HG02610 (cell line): Measurements from ENCODE around the gene ATP2B3.
A peak's percentile ranks its signal among the peaks of the same experiment; 100 is the strongest.

Experiments used
- ATAC-seq: cut with Tn5 transposase; IDR thresholded peaks from one replicate; pipeline ENCODE4 v1.9.1; 2021; ENCODE audit warnings: mild to moderate bottlenecking, moderate library complexity; ENCODE audit not compliant: unreplicated experiment

ATP2B3 gene

DNA sequence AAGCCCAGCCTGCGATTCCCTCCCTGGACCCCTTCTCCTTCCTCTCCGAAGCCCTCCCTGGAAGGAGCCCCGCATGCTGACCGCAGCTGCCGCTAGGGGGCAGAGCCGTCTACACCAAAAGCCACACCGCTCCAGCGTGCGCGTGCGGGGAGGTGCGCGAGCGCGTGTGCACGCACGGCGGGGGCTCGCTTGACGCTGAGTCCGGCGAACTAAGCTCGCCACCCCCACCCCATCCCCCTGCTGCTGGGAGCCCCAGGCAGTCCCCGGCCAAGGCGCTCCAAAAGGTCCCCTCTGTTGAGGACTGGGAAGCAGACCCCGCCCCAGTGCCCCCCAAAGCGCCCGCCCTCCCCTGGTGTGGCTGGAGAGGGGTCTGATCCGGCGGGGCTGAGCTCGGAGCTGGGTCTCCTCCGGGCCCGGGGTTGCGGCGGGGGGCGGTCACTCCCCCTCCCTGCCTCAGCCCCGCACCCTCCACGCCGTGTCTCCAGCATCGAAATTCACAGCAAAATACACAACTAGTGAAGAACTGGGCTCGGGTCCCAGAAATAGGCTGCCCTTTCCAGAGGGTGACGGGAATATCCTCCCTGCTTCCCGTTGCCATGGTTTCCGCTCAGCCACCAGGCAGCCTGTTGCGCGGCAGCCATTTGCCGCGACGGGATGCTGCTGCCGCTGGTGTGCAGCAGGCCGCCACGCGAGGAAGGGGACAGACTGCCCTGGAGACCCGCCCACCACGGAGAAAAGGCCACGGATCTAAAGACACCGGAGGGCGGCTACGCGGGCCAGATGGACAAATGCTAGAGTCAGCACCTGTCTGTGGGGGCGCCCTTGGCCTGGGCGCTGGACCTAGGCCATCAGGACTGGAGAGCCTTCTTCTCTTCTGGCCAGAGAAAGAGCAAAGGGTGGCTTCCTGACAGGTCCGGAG lies 92.7 kb downstream of the ATP2B3 start:
- ATAC-seq: peak; percentile 66

DNA sequence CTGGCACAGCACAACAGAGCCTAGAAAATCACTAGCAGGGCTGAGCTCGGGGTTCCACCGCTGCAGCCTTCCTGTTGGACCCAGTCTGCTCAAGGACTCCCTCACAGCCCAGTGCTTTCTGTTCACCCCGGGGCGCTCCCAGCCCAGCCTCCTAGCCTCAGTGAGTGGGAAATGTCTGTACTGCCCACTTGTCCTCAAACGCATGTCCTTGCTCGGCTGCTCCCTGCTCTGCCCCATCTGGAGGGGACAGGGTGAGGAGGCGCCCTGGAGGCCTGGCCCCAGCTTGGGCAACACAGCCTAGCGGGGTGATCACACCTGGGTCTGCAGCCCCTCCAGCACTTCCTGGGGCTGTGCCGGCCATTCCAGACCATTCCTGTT lies 93.4 kb downstream of the ATP2B3 start:
- no peak for ATAC-seq

DNA sequence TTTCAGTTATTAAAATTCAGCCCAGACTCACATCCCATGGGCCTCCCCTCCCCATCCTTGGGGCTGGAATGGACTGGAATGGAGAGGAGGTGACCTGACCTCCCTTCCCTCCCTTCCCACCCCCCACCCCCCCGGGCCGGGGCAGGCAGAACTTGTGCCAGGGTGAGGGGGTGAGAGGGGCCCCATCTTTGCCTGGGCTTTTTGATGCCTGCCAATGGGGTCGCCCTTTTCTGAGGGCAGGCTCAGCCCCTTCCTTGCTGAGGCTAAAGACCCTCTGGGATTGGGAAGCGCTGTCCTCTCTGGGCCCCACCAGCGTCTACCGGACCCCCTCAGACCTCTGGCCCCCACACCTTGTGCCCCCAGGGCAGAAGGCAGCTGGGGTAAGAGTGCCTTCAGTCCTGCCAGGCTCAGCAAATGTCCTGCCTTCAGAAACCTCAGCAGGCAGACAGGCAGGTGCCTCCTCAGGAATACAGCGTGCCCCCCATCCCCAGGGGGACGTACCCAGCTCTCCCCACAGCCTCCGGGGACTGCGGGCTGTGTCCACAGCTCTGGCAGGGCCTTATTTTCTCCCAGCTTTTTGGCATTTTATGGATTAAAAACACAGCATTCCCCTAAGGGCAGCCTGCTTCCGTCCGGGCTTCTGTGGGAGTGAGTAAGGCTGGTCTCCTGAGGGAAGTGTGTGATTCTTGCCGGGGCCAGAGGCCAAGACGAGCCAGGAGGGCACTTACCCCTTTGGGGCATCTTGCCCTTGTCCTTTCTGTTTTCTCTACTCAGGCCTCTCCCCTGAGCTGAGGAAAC lies 94.1 kb downstream of the ATP2B3 start:
- ATAC-seq: no peak

DNA sequence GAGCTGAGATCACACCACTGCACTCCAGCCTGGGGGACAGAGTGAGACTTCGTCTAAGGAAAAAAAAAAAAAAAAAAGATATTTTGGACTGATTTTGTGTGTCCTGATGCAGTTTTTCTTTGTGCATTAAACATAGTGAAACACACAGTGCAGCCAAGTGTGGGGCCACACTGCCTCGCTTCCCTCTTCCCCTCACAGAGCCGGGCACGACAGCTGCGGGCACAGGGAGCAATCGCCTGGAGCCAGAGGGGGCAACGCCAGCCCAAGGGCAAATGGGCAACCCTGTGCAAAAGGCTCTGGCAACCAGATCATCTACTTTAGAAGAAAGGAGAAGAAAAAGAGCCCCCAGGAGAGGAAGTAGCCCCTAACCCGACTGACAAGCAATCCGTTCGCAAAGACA lies 95.0 kb downstream of the ATP2B3 start:
- ATAC-seq: no peak

DNA sequence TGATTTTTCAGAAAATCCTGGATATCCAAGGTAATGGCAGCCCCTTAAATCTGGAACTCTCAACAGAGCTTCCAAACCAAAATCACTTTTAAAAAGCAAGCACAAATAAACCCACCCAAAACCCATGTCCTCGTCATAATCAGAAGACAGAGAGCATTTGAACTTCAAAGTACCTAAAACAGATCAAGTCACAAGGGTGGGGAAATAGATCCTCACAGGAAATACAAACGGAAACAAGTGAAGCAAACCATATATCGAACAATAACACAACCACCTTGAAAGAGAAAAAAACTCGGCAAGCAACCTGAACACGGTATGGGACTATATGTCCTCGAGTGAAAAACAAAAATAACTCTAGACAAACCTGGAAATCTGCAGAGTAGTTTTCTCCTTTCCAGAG lies 97.4 kb downstream of the ATP2B3 start:
- ATAC-seq: no peak

DNA sequence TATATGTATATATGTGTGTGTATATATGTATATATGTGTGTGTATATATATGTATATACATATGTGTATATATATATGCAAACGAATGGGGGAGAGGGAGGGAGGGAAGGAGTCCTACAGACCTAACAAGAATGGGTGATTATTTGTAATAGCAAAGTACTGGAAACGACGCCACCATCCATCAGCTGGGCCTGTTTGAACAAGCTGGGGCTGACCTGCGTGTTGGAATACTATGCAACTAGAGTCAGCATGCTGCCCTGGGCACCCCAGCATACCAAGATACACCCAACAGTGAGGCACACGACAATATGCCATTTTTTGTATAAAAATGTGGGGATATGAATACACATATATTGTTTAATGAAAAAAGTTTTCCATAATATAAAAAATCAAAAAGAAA lies 103.1 kb downstream of the ATP2B3 start:
- no peak for ATAC-seq

DNA sequence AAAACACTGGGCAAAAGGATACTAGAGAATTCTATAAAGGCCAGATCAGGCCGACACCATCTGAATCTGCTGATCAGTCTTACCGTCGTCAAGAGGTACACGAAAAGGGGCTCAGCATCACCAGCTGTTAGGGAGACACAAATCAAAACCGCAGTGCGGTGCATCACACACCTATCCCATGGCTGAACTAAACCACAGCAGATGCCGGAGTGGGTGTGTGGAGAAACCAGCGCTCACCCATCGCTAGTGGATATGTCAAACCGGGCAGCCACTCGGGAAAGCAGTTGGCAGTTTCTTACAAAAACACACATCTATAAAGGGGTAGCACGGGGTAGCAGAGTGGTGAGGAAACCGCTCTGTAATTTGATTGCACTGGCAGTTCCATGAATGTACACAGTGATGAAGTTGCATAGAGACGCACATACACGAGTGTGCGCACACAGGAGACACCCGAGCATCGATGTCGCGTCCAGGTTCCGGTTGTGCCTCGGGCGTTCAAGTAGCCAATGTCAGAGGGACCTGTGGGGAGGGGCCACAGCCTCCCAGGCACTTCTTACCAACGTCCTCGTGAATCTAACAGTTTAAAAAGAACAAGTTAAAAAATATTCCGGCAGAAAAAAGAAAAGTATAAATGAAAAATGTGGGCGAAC lies 104.6 kb downstream of the ATP2B3 start:
- ATAC-seq: no peak

DNA sequence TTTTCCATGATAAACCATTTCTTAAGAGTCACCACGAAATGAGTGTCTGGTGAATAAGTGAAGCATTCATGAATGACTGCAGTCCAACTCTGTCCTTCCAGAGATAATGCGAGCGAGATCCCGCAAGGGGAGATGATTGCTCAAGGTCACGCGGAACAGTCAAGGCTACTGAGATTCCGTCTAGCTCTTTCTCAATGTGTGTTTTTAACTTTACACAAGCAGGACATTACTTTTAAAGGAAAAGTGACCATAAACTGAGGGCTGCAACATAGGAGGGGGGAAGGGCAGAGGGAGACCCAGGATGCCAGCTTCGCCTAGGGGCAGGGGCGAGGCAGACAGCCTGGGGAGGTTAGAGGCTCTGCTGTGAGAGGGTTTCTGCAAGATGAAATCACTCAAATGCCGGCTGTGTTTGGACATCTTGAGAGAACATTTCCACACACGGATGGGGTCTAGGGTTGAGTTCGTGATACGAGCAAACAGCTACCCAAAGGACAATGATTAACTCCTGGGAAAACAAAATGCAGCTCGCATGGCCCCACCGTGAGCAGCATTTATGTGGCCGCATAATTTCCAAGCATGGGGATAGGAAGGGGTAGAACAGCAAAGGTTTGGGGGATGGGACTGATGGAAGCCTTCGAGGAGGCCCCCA lies 105.3 kb downstream of the ATP2B3 start:
- no peak for ATAC-seq

DNA sequence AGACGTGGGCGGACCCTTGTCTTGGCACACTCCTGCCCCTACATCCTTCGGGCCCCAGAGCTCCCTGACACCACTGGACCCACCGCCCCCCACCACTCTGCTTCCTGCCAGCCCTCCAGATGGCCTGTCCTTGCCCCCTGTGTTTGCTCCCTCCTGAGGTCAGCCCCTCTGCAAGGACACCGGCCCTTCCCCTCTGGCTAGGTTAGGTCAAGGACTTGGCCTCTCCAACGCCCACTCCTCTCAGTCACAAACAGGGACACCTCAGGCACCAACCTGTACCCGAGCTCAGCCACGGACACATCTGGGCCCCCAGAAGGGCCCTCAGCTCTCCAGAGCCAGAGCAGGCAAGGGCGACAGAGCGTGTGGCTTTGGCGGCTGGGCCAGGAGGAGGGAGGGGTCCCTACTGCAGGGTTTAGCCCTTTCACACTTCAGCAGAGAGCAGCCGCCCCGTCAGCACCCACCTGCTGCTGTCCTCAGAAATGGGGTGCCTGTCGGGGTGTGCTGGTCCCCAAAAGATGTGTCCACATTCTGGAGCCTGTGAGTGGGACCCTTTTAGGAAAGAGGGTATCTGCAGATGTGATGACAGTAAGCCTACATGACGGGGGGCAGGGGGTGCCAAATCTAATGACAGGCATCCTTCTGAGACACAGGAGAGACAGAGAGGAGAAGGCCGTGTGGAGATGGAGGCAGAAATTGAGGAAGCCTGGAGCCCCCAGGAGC lies 106.0 kb downstream of the ATP2B3 start:
- ATAC-seq: no peak

DNA sequence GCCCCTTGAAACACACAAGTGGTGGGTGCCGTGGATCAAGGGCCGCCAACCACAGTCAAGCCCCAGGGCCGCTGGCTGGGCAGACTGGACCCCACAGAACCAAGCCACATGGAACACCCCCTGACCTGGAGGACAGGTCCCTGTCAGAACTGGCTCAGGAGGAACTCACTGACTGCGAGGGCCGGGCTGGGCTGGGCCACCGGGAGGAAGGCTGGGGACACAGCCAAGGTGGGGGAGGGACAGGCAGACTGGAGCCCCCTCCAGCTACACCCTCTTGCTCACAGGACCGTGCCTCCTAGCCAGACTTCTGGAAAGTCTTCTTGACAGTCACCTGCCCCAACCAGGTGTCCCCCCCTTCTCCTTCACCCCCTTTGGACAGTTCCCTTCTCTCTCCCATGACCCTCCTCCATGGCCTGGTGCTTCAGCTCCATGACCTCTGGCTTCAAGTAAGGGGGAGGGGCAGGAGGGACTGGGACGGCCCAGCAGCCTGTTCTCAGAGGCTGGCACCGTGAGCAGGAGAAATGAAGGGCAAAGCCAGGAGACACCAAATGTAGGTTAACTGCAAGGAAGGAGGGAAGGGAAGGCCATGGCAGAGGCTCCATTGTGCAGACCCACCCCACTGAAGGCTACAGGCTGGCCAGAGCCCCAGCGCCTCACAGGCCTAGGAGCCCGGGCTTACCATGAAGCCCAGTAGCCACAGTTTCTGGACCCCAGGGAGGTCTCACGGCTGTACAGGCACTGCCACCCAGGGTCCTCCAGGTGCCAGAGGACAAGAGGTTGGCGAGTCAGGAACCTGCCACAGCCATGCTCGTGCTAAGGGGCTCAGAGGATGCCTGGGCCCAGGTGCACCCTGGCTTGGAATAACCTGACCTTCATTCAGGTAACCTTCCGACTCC lies 107.0 kb downstream of the ATP2B3 start:
- no peak for ATAC-seq

DNA sequence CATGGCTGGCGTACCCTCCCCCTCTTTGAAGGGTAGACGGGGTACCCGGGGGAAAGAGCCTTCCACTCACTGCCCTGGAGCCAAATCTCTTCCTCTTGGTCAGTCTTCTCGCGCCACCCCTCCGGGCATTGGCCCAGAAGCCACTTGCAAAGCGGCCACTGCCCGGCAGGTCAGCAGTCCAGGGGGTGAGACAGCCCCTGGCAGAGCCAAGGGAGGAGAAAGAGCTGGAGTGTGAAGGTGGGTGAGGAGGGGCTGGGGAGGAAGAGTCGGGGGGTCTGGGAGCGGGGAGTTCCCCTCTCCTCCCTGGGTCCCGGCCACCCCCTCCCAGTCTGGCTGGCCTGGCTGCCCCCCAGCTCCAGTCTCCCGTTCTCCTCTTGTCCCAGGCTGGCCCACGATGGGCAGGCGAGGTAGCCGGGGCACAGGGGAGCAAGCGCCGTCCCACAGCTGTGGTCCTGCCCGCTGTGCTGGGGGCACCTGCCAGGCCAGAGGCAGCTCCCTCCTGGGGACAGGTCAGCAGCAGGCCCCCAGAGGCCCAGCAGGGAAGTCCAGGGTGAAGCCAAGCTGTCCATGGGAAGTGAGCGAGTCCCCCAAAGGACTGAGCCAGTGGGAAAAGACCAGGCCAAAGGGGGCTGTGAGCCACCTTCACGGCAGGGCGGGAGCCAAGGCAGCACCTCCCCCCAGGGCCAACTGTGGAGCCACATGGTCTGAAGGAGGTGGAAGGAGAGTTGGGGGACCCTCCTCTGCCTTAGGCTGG lies 108.0 kb downstream of the ATP2B3 start:
- no peak for ATAC-seq

DNA sequence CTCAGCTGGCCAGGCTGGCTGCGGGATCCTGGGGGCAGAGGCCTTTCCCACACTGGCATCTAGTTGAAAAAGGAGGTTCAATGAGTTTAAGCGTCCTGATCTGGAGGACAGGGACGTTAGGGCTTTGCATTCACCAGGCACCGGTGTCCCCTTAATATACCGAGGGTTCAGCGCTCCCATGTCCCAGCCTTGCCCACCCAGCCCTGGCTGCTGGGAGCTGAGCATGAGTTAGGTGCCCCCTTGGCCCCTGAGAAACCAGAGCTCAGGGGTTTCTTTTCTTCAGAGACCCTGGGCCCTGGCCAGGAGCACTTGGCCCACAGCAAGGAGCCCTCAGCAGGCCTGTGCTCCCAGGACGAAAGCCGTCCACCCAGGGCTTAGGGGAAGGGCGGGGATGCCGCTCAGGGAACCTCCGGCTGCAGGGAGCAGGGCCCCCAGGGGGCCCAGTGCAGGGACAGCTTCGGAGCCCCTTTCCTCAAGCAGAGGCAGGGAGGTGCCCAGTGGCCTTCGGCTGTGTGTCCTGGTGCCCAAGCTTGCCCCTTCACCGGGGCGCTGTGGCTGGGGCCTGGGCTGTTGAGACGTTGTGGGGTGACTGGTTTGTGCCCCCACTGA lies 108.7 kb downstream of the ATP2B3 start:
- ATAC-seq: no peak

DNA sequence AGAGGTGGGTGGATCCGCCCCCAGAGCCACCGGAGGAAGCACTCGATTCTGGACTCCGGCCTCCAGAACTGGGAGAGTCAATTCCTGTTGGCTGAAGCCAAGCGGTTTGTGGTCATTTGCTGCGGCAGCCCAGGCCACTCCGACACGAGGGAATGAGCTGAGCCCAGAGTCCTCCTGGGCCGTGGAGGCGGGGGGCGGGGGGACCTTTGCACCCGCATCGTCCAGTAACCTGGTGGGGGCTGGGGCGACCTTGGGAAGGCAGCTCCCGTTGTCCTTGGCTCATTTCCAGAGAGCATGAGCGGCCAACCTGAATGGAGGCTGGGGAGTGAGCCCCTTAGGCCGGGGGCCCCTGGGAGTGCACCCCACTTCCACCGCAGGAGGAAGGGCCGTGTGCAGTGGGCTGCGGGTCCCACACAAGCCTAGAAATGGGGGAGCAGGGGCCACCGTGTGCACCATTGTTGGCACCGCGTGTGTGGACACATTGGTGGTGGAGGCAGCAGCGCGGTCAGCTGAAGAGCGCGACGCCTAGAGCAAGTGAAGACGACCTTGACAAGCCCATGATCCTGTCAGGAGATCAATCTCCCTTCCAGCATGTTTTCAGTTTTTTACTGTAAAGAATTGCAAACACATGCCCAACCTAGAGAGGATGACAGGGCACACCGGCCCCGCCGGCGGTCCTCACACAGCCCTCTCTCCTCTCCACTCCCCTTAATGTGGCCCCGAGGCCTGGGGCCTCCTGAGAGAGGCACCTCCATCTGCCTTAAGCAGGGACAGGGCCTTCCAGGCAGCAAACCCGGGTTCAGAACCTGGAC lies 109.6 kb downstream of the ATP2B3 start:
- ATAC-seq: no peak

DNA sequence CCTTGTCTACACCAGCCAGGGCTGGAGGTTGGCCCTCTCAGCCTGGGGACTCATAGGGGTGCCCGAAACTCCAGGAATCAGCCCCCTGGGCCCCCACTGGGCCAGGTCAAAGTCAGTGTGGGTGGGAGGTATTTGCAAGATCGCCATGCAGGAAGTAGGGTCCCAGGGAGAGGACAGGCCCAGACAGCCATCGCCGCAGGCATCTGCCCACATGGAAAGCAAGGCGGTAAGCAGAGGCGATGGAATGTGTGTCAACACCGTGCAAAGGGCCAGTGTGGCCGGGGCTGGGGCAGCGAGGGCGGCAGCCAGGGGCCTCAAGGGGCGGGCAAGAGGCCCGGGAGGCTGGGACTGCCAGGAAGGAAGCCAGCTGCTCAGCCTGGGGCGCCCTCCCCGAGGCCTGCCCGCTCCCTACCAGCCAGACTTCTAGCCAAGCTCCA lies 110.3 kb downstream of the ATP2B3 start:
- no peak for ATAC-seq

DNA sequence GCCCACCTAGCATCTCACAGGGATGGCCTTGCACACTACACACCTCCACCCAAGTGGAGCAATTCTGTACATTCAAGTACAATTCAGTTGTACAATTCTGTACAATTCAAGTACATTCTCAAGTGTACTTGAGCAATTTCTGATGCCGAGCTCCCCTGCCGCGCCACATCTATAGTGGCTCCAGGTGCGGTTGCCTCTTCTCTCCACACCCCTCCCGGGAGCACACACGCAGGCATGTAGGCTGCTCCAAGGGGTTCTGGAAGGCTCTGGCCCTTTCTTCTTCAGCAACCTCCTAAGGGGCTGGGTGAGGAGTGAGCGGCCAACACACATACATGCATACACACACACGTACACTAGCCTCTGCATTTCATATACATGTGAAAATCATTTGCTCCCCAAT lies 110.7 kb downstream of the ATP2B3 start:
- no peak for ATAC-seq

DNA sequence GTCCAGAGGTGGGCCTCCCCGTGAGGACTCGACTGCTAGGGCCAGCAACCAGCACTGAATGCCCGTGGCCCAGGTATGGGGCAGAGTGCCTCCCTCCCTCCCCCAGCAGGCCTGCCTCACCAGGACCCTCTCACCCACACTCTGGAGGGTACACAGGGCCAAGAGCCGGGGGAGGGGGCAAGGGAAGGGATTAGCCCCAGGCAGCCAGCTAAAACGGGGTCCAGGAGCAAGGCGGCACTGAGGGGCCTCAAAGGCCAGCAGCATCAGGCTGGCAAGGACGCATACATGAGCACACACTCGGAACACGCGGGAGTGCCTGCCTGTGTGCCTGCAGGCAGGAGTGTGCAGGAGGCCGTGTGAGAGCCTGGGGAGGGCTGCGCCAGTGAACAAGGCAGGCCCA lies 111.2 kb downstream of the ATP2B3 start:
- no peak for ATAC-seq

DNA sequence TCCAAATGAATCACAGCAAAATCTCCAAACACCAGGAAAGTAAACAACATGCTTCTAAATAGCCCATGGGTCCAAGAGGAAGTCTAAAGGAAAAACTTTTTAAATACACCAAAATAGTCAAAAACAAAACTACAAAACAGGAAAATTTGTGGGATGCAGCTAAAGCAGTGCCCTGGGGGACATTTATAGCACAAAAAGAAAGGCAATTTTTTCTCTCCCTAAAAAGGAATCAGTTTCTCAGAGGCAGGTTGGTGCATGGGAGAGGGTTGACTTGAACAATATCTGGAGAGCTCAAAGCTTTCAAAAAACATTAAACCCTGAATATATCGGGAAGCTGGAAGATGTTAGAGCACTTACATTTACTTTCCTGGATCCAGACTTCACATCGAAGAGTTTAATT lies 113.9 kb downstream of the ATP2B3 start:
- no peak for ATAC-seq
